Caki2 (cell line): ENCODE data around the gene ZC3H6. TPM values are rescaled to one million over a fixed set of nuclear protein-coding genes. Genes with fewer than 3 reads are reported as not detected.

Experiments
- DNase-seq: peaks from one replicate; pipeline ENCODE4 v3.0.0-alpha.2; 2015; ENCODE audit warnings: low read depth
- in situ Hi-C: cut with HindIII; loops from 2 replicates; pipeline ENCODE4 v1.10.0; 2016; ENCODE audit warnings: low sequenced_read_pairs, low pct_unique_long_range_greater_than_20kb, mixed read lengths
- total RNA-seq: library from RNA; depleted of rRNA; stranded (reverse); fragments of >200 nt; shearing (Covaris generic); gene quantifications from 2 replicates; pipeline ENCODE4 v1.2.3, GENCODE V29; 2014; ENCODE audit warnings: low replicate concordance; rRNA removed

Gene ZC3H6, protein sequence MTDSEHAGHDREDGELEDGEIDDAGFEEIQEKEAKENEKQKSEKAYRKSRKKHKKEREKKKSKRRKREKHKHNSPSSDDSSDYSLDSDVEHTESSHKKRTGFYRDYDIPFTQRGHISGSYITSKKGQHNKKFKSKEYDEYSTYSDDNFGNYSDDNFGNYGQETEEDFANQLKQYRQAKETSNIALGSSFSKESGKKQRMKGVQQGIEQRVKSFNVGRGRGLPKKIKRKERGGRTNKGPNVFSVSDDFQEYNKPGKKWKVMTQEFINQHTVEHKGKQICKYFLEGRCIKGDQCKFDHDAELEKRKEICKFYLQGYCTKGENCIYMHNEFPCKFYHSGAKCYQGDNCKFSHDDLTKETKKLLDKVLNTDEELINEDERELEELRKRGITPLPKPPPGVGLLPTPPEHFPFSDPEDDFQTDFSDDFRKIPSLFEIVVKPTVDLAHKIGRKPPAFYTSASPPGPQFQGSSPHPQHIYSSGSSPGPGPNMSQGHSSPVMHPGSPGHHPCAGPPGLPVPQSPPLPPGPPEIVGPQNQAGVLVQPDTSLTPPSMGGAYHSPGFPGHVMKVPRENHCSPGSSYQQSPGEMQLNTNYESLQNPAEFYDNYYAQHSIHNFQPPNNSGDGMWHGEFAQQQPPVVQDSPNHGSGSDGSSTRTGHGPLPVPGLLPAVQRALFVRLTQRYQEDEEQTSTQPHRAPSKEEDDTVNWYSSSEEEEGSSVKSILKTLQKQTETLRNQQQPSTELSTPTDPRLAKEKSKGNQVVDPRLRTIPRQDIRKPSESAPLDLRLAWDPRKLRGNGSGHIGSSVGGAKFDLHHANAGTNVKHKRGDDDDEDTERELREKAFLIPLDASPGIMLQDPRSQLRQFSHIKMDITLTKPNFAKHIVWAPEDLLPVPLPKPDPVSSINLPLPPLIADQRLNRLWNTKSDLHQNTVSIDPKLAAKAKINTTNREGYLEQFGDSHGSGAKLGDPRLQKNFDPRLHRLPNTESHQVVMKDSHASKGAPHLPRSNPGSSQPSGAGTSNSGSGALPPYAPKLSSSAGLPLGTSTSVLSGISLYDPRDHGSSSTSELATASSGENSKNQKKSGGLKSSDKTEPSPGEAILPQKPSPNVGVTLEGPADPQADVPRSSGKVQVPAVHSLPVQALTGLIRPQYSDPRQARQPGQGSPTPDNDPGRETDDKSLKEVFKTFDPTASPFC
- 0.70 and 8.6 TPM in 2 replicates for total RNA-seq

DNA sequence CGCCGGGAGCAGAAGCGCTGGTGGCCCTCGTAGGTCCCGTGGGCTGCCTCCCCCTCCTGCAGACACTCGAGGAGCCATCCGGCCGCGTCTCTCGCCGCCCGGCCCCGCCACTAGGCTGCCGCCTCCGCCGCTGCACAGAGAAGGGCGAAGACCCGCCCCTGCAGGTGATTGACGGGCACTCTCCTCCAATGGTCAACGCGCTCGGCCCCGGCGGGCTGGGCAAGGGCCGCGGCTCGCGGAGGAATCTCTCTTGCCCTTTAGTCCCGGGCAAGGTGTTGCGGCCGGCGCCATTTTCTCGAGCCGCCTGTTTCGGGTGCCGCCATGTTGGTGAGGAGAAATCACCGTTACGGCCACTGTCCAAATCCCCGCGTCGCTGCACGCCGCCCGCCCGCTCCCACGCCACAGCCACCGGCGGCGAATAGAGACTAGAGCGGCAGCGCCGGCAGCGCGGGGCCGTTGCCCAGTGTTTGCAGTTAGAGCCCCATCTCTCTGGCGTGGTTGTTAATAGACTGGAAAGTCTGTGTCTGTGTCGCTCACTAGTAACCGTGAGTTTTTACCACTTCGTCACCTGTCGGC lies at the start of gene ZC3H6:
Gene ZC3H6, plus strand, starts transcription at position 287 of the 576 bp plus-strand sequence. CDS start 398 bp downstream, outside the sequence.
- DNase-seq, result peak; percentile 97
- in situ Hi-C loops, result no loop called here

DNA sequence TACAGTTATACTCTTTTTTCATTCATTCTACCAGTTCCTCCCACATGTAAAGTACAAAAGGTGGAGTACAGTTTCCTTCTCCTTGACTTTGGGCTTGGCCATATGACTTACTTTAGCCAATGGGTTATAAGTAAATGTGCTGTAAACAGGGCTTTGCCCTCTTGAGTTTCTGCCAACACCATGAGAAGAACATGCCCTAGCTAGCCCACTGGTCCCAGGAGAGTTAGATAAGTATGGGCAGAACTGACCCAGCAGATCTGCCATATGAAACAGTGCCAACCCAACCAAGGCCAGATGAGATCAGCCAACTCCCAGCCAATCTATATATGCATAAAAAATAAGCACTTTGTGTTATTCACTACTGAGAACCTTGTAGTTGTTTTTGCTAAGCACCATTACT lies 46.0 kb upstream of the ZC3H6 start:
- in situ Hi-C loops, result no loop called here
- peak; percentile 11 for DNase-seq

DNA sequence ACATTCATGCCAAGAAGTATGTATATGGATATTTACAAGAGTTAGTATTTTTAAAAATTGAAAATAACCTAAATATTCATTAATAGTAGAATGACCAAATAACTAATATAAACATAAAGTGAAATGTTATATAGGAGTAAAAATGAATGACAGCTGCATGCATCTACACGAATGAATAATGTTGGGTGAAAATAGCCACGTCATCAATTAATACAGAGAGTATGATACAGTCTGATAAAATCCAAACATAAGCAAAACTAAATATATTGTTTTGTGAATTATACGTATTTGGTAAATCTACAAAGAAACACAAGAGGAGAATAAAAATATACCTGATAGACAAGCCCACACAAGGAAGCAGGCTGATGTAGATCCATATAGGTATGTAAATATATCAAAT lies 45.0 kb upstream of the ZC3H6 start:
- in situ Hi-C loops, result no loop called here
- DNase-seq, result no peak

DNA sequence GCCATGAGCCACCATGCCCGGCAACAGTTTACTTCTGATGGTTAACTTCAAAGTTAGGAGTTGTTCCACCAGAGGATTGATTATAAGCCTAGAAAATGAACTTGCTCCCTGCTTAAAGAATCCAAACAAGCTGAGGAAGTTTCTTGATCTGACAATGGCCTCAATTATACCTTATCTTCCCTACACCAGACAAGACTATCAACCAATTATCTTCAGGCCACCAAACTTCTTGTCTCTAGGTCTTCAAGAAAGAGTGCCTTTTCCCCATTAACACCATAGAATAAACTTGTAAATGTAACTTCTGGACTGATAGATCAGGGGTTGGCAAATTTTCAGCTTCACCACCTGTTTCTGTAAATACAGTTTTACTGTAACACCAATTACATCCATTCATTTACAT lies 35.5 kb upstream of the ZC3H6 start:
- no peak for DNase-seq

DNA sequence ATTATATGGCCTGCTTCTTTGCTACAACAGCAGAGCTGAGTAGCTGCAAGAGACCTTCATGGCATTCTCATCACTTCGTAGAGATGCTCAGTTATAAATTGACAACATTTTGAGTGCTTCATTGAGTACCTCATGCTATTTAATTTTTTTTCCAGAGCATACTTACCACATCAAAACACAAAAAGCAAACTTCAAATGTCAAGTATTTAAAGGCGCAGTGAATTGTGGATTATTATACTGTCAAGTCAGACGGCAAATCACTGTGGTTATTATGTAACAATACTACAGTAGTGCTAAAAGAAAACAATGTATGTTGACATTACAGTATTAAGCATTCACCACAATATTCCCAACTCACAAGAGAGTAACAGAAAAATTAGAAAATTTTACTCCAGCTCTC lies 33.0 kb upstream of the ZC3H6 start:
- in situ Hi-C loops, result no loop called here
- no peak for DNase-seq

More for the DNA sequence above, 35.5 kb upstream of the ZC3H6 start:
- in situ Hi-C loops, result no loop called here

DNA sequence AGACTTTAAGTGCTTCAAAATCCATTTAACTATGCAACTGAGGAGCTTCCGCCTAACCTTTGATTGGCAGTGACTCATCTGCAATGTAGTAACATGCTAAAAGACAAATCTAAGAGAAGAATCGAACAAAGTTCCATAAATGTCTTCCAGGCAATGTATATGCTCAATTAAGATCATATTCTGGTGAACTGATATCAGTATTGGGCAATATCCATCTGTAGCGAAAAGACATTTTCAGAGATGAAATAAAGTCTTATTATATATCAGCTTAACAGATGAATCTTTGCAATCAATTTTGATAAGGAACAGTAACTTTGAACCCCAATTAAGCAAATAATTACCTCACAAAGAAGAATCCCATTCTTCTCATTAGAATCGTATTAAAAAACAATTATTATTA lies 32.2 kb upstream of the ZC3H6 start:
- in situ Hi-C loops, result no loop called here
- no peak for DNase-seq

DNA sequence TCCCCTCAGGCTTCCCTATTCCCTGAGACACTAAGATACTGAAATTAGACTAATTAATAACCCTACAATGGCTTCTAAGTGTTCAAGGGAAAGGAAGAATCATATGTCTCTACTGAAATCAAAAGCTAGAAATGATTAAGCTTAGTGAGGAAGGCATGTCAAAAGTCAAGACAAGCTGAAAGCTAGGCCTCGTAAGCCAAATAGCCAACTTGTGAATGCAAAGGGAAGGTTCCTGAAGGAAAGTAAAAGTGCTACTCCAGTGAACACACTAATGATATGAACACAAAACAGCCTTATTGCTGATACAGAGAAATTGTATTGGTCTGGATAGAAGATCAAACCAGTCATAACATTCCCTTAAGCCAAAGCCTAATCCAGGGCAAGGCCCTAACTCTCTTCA lies 30.5 kb upstream of the ZC3H6 start:
- in situ Hi-C loops, result no loop called here
- no peak for DNase-seq

DNA sequence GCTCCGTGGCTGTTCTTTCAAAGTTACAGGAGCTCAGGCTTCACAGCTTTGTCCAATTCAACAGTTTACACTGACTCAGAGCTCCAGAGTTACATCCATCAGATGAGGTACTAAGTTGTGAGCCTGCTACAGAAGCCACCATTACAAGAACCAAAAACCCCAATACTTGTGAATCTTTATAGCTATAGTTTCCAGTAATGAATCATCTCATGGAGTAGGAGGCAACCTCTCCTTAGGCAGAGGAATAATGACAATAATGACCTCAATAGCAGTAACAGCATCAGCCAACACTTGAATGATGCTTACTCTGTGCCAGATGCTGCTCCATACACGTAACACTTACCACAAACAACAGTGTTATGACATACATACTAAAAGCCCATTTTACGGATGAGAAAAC lies 24.1 kb upstream of the ZC3H6 start:
- in situ Hi-C loops, result no loop called here

DNA sequence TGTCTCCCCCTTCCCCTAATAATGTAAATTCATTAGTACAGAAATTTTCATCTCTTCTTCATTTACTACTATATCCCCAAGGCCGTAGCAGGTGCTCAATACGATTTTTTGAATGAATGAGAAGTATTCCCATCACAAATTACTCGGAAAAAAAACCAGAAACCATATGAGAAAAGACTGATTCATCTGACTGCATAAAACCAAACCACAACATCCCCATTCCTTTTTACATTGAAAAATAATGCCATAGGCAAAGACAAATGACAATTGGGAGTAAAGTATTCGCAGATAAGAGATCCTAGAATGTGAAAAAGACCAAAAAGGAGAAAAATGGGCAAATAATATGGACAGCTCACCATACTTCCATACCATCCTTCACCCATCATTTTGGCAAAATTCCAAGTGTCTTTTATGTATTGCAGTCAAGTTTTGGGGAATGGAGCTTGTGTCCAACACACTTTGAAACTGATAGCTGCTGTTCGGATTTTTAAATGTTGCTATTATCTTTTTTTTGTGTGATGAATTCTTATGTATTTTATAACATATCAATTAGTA lies 22.1 kb upstream of the ZC3H6 start:
- in situ Hi-C loops, result no loop called here

More for the DNA sequence above, 24.1 kb upstream of the ZC3H6 start:
- DNase-seq, result no peak

DNA sequence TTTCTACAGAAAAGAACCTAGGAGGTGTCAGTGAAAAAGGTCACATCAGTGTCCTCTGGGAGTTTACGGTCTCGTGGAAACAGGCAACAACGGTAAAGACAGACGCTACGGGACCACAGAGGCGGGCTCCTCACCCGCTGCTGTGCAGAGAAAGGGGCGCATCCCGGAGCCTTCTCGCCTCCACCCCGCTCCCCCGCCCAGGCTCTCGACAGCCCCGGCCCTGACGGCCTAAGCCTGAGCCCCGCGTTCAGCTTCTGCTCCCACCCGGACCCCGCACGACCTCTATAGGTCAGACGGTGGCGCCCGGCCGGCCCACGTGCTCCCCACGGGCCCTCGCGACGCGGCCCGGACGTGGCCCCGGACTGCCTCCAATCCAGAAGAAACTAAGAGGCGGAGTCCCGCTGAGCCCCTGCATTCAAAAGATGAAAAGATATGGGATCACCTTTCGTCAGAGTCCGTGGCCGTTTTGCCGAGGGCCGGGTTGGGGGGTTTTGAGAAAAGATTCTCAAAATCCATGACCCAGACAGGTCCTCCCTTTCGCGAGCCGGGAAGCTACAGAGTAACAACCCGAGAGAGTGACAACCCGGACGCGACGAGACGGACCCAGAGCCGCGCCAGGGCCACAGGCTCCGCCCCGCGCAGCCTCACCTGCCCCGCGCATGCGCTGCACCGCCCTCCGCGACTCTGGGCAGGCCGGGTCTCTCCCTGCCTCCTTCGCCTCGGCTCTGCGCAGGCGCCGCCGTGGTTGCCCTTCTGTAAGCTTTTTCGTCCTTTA lies 20.7 kb upstream of the ZC3H6 start, which contains the start of gene ZC3H8:
Gene ZC3H8, minus strand, starts transcription at position 577 of the 775 bp plus-strand sequence. Its CDS starts 61 bp downstream, at position 516.
- in situ Hi-C loops, result no loop called here
- DNase-seq, result peak; percentile 88

More for the DNA sequence above, 22.1 kb upstream of the ZC3H6 start:
- no peak for DNase-seq

DNA sequence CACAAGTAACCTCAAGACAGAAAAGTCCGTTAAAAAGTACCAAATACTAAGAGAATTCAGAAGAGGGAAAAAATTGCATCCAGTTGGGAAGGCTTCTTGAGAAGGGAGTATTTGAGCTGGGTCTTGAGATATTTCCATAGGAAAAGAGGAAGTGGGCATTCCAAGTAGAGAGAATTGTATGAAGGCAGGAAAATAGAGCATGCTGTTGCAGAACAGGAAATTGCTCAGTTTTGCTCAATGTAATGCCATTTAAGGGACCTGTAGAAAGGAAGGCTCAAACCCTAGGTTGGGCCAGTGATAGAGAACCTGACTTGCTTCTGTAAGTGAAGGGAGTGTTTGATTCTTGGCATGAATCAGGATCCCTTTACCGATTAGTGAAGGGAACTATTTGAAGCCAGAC lies 19.5 kb upstream of the ZC3H6 start:
- no peak for DNase-seq
- in situ Hi-C loops, result no loop called here

DNA sequence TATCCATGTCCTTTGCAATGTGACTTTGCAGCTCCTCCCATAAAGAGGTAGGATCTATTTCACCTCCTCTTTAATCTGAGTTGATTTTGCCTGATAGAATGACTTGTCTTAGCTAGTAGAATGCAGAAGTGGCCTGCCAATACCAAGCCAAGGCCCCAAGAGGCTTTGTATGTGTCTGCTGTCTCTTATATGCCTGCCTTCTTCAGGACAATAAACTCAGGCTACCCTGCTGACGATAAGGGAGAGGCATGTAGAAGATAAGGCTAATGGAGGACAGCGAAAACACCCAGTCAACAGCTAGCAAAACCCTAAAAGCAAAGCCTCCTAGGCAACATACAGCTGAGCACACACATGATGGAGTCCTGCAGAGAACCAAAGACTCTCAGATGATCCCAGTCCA lies 18.7 kb upstream of the ZC3H6 start:
- in situ Hi-C loops, result no loop called here
- DNase-seq, result no peak

DNA sequence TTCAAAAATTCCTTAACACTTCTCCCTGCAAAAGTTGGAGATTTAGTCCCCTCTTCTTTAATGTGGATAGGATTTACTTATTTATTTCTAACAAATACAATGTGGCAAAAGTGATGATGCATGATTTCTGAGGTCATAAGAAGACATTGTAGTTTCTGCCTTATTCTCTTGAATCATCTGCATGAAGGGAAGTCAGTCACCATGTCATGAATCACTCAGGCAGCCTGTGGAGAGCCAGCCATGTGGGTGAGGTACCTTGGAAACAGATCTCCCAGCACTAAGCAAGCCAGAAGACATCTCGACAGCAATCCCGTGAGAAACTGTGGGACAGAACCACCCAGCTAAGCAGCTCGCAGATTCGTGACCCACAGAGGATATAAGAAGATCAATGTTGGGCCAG lies 17.8 kb upstream of the ZC3H6 start:
- in situ Hi-C loops, result no loop called here
- DNase-seq, result peak; percentile 51

DNA sequence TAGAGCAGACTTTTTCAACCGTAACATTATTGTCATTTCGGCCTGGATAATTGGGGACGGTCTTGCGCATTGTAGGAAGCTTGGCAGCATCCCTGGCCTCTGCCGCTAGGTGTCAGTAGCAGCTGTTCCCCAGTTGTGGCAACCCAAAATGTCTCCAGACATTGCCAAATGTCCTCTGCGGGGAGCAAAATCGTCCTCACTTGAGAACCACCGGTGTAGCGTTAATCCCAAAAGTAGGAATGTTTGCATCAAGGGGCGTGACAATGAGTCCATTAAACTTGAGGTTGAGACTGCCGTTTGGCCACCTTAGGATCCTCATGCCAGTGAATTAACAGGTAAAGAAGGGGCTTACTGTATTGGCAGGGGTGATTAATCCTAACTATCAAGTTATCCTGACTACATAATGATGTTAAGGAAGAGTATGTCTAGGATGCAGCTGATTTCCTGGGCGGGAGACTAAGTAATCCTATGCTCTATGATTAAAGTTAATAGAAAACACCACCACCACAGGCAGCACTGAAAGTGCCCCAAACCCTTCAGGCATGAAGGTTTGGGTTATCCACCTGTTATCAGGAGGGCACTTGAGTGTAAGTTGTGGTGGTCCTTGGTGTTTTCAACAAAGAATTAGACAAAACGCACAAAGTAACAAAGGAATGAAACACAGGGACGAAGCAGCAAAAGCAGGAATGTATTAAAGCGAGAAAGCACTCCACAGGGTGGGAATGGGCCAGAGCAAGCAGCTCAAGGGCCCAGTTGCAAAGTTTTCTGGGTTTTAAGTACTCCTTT lies 15.7 kb upstream of the ZC3H6 start:
- peak; percentile 65 for DNase-seq
- in situ Hi-C loops, result no loop called here

DNA sequence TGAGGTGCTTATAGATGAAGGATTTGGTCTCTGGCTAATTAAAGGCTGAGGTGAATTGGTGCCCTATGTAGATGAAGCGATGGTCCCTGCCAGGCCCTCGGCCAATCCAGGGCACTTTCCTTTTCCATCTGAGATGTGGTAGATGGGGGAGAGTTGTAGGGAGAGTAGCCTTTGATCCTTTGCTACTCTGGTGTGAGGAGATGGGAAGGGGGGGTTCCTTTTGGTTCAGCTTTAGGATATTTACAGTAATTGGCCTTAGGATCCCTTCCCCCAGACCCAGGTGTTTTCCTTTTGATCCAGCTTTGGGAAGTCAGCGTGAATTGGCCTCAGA lies 15.1 kb upstream of the ZC3H6 start:
- no peak for DNase-seq
- in situ Hi-C loops, result no loop called here

DNA sequence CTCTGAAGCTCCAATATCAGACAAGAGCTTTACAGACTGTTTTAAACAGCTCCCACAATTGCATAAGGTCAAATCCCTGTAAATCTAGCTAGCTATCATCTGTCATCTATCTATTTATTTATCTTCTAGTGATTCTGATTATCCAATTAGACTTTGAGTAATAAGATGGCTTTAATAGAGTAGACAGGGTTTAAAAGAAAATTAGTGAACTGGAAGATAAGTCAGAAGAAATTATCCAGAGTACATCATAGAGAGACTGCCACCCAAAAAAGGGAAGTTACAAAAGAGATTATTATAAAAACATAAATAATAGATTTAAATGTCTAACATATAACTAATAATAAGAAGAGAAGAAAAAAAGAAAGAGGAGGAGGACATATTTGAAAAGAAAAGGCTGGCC lies 12.5 kb upstream of the ZC3H6 start:
- in situ Hi-C loops, result no loop called here
- no peak for DNase-seq

DNA sequence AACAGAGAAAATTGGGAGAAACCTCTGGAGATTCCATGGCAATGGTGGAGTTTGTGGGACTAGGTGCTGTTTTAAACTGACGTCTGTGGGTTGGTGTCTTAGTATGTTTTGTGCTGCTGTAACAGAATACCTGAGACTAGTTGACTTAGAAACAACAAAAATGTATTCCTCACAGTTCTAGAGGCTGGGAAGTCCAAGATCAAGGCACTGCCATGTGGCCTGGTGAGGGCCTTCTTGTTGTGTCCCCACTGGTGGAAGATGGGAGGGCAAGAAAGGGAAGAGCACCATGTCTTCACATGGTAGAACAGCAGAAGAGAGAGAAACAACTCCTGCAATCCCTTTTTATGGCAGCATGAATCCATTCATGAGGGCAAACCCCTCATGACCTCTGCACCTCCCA lies 6.8 kb upstream of the ZC3H6 start:
- in situ Hi-C loops, result no loop called here
- DNase-seq, result no peak
